HCT116 (cell line): ENCODE results near the gene IQCF2. TPM values are rescaled to one million over a fixed set of nuclear protein-coding genes. Genes with fewer than 3 reads are reported as not detected.

Experiments
- ATAC-seq: fragments of 200-7000 bp; cut with Tn5 transposase; 2 replicates; pipeline ENCODE4 v1.9.1; 2020; ENCODE audit warnings: mild to moderate bottlenecking, moderate library complexity
- BruUV-seq: library from RNA; stranded (reverse); fragments of 400-500 nt; replicated peaks from 2 replicates; lab custom pipeline; 2021; lab: Mats Ljungman, UMichigan
- CTCF ChIA-PET: fragments of 300-600 bp; sonication (Branson Sonifier 250); formaldehyde crosslinking; loops from one replicate; lab custom pipeline; 2021; ENCODE audit warnings: antibody characterized with exemption; lab: Charles Lee
- POLR2A ChIA-PET: fragments of 300-600, 350-600 bp; sonication (Branson Sonifier 250); formaldehyde crosslinking; loops from one replicate; lab custom pipeline; 2021; ENCODE audit warnings: antibody characterized with exemption; lab: Charles Lee
- RAD21 ChIA-PET, 2 experiments: fragments of 300-600 bp; sonication (Branson Sonifier 250); formaldehyde crosslinking; loops; one replicate each; lab custom pipeline; 2023; ENCODE audit warnings: low total read pairs in 2 of 2; ENCODE audit not compliant: uncharacterized antibody in 2 of 2, unreplicated experiment in 2 of 2, low non-redundant PET in 1 of 2; lab: Charles Lee
- DNase-seq: peaks from one replicate; pipeline ENCODE4 v3.0.0-alpha.2; 2010; ENCODE audit warnings: low read depth, low spot score
- H2AFZ ChIP-seq: fragments of 200-600 bp; shearing (Covaris generic), sonication (generic); 2 replicates; pipeline ENCODE4 v1.6.1; 2017; ENCODE audit warnings: low read depth, mixed run types, mixed read lengths, antibody characterized with exemption, low read length; ENCODE audit not compliant: poor library complexity, severe bottlenecking
- H3K27ac ChIP-seq: 2 replicates; pipeline ENCODE4 v1.5.1; 2012; ENCODE audit warnings: low read depth, low read length
- H3K27me3 ChIP-seq: fragments of 200-600 bp; sonication (generic); 2 replicates; pipeline ENCODE4 v1.6.1; 2016; ENCODE audit warnings: mixed run types, low read length, mixed read lengths; ENCODE audit not compliant: insufficient read depth
- H3K36me3 ChIP-seq, 2 experiments: fragments of 200-500 bp in 1 of 2; fragments of 200-600 bp in 1 of 2; sonication (Bioruptor generic) in 1 of 2; sonication (generic) in 1 of 2; 2 replicates each; pipeline versions ENCODE4 v1.5.1 to v1.6.1; 2014 to 2016; ENCODE audit warnings: low read length in 2 of 2, inconsistent platforms in 1 of 2, mixed read lengths in 1 of 2, mixed run types in 1 of 2; ENCODE audit not compliant: insufficient read depth in 2 of 2, control insufficient read depth in 1 of 2
- H3K4me1 ChIP-seq, 2 experiments: fragments of 200-600 bp in 1 of 2; sonication (generic) in 1 of 2; 2 replicates each; pipeline versions ENCODE4 v1.5.1 to v1.6.1; 2012 to 2017; ENCODE audit warnings: low read length in 2 of 2, inconsistent platforms in 1 of 2, mild to moderate bottlenecking in 1 of 2, mixed read lengths in 1 of 2, mixed run types in 1 of 2, moderate library complexity in 1 of 2; ENCODE audit not compliant: insufficient read depth in 2 of 2, control insufficient read depth in 1 of 2
- H3K4me2 ChIP-seq: fragments of 200-600 bp; sonication (generic); 2 replicates; pipeline ENCODE4 v1.6.1; 2017; ENCODE audit warnings: mixed run types, low read length, mixed read lengths
- H3K4me3 ChIP-seq, 2 experiments: fragments of 200-600 bp in 1 of 2; sonication (generic) in 1 of 2; replicated peaks in 1 of 2; 2 replicates each; pipeline ENCODE4 v1.5.1; 2011 to 2016; ENCODE audit warnings: low read length in 2 of 2, control low read depth in 1 of 2, low read depth in 1 of 2, mild to moderate bottlenecking in 1 of 2, mixed read lengths in 1 of 2, mixed run types in 1 of 2
- H3K79me2 ChIP-seq: fragments of 200-600 bp; sonication (generic); 2 replicates; pipeline ENCODE4 v1.6.1; 2017; ENCODE audit warnings: mild to moderate bottlenecking, mixed run types, low read length, moderate library complexity, mixed read lengths; ENCODE audit not compliant: insufficient read depth
- H3K9ac ChIP-seq: fragments of 200-600 bp; sonication (generic); 2 replicates; pipeline ENCODE4 v1.6.1; 2016; ENCODE audit warnings: low read length, mixed read lengths
- H3K9me2 ChIP-seq: fragments of 200-600 bp; sonication (generic), shearing (Covaris generic); 2 replicates; pipeline ENCODE4 v1.6.1; 2017; ENCODE audit warnings: mixed run types, mild to moderate bottlenecking, moderate library complexity; ENCODE audit not compliant: insufficient read depth
- H3K9me3 ChIP-seq, 2 experiments: fragments of 200-500 bp in 1 of 2; fragments of 200-600 bp in 1 of 2; sonication (Bioruptor generic) in 1 of 2; sonication (generic) in 1 of 2; 2 replicates each; pipeline ENCODE4 v1.6.1; 2014 to 2017; ENCODE audit warnings: low read length in 2 of 2, mixed read lengths in 2 of 2, inconsistent platforms in 1 of 2, low read depth in 1 of 2, mild to moderate bottlenecking in 1 of 2, mixed run types in 1 of 2, moderate library complexity in 1 of 2; ENCODE audit not compliant: control insufficient read depth in 1 of 2, insufficient read depth in 1 of 2
- H4K20me1 ChIP-seq: fragments of 200-600 bp; sonication (generic), shearing (Covaris generic); 2 replicates; pipeline ENCODE4 v1.6.1; 2017; ENCODE audit warnings: mixed run types, mild to moderate bottlenecking, moderate library complexity; ENCODE audit not compliant: insufficient read depth
- CBX3 ChIP-seq: IDR thresholded peaks from 2 replicates; pipeline ENCODE4 v1.6.1; 2012; ENCODE audit warnings: low read depth
- CTCF ChIP-seq, 3 experiments: fragments of 200-600 bp in 1 of 3; sonication (generic) in 1 of 3; IDR thresholded peaks in 2 of 3; conservative IDR thresholded peaks in 1 of 3; 2 replicates each; pipeline ENCODE4 v1.5.1; 2012 to 2017; ENCODE audit warnings: low read depth in 2 of 3, low read length in 2 of 3, antibody characterized with exemption in 1 of 3, borderline replicate concordance in 1 of 3, control low read depth in 1 of 3, mild to moderate bottlenecking in 1 of 3, mixed read lengths in 1 of 3, mixed run types in 1 of 3, moderate library complexity in 1 of 3; ENCODE audit not compliant: insufficient read depth in 1 of 3
- EGR1 ChIP-seq: IDR thresholded peaks from 2 replicates; pipeline ENCODE4 v1.6.1; 2012; ENCODE audit warnings: low read depth
- ELF1 ChIP-seq: IDR thresholded peaks from 2 replicates; pipeline ENCODE4 v1.6.1; 2012; ENCODE audit warnings: low read depth, borderline replicate concordance
- FOSL1 ChIP-seq: IDR thresholded peaks from 2 replicates; pipeline ENCODE4 v1.6.1; 2012; ENCODE audit warnings: low read depth
- JUND ChIP-seq: IDR thresholded peaks from 2 replicates; pipeline ENCODE4 v1.6.1; 2012
- POLR2AphosphoS5 ChIP-seq: IDR thresholded peaks from 2 replicates; pipeline ENCODE4 v1.6.1; 2011; ENCODE audit warnings: mild to moderate bottlenecking, low read depth, low read length, moderate library complexity
- YY1 ChIP-seq: IDR thresholded peaks from 2 replicates; pipeline ENCODE4 v1.6.1; 2011; ENCODE audit warnings: low read length, low read depth, moderate library complexity, mild to moderate bottlenecking; ENCODE audit not compliant: insufficient replicate concordance; ENCODE audit errors: extremely low read depth
- ZFX ChIP-seq: fragments of 450-650 bp; IDR thresholded peaks from 2 replicates; pipeline ENCODE4 v1.6.1; 2017
- ZNF274 ChIP-seq: fragments of 200-500 bp; sonication (Bioruptor generic); IDR thresholded peaks from 2 replicates; pipeline ENCODE4 v1.6.1; 2014; ENCODE audit warnings: mild to moderate bottlenecking, low read depth, low read length, inconsistent platforms
- intact Hi-C: fragments of 100-400 bp; cut with micrococcal nuclease; formaldehyde crosslinking; loops from 2 replicates; pipeline ENCODE4 v1.10.0; 2022
- total RNA-seq: library from RNA; stranded (reverse); gene quantifications from one replicate; pipeline ENCODE4 v1.2.1, GENCODE V29; 2021; ENCODE audit not compliant: unreplicated experiment

IQCF2 gene
- total RNA-seq, 1 experiment from 2014 or later = not detected

DNA sequence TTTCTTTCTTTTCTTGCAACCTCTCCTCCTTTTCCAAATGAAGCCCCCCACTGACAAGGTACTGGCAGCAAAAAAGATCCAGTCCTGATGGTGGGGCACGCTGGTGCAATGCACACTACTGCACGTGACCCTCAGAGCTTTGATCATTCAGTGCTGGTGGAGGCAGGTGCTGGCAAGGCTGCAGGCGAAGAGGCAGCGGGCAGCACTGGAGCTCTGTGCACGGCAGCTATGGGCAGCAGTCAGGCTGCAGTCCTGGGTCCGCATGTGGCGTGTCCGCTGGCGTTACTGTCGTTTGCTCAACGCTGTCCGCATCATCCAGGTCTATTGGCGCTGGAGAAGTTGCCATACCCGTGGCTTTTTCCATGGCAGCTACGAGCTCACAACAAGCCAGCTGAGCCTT is 42.3 kb upstream of the IQCF2 start:
- ATAC-seq (no peak), DNase-seq (no peak)
- H3K36me3 ChIP-seq = no peaks in the 10 kb centered on the region
- H3K79me2 ChIP-seq = no peaks in the 10 kb centered on the region
- H3K27ac ChIP-seq = no peak overlapping the region
- no peak overlapping the region for H3K4me3 ChIP-seq
- H3K27me3 ChIP-seq = no peaks in the 10 kb centered on the region
- H3K9ac ChIP-seq = no peak overlapping the region
- no peaks in the 10 kb centered on the region for H4K20me1 ChIP-seq
- no TSS peak for BruUV-seq
- H3K9me2 ChIP-seq = no peaks in the 10 kb centered on the region
- TF ChIP-seq YY1 (no peak), JUND (no peak), FOSL1 (no peak), POLR2AphosphoS5 (no peak), ZFX (no peak), EGR1 (no peak), ZNF274 (no peak), CBX3 (no peak), ELF1 (no peak), CTCF (IDR thresholded peaks at IDR 0.05 in 2 of 3, conservative IDR thresholded peaks at IDR 0.05 in 1 of 3; ENCODE audit: borderline replicate concordance in 1 of 3, insufficient read depth in 1 of 3, low read depth in 2 of 3, low read length in 2 of 3) (no peak)
- peaks cover 0 to 17% of the 10 kb centered on the region in 2 experiments; a peak in 2 of 4 replicates for H3K4me1 ChIP-seq
- H3K4me2 ChIP-seq = no peak overlapping the region
- no peak overlapping the region for H2AFZ ChIP-seq
- ChIA-PET CTCF (interaction anchor here (0.9 to 2.2 kb wide), 9 partner anchors 8 to 78 kb away, joined by 3 to 8 read pairs (median 5); no protein-coding TSS in a partner anchor), RAD21 (no interaction called here), POLR2A (no interaction called here)
- intact Hi-C loops = no loop called here
- H3K9me3 ChIP-seq = no peaks in the 10 kb centered on the region
